HAP-1 (cell line): ENCODE data around the gene DUOX1.

Experiments
- DNase-seq, 2 experiments: peaks; one replicate each; pipeline ENCODE4 v3.0.0-alpha.2; 2016 to 2020; ENCODE audit warnings: low spot score in 2 of 2
- H3K27me3 ChIP-seq: fragments of 250-450 bp; sonication (Bioruptor Pico); 2 replicates; pipeline ENCODE4 v1.5.1; 2020; ENCODE audit warnings: low read depth, mild to moderate bottlenecking, moderate library complexity
- H3K36me3 ChIP-seq: fragments of 250-450 bp; sonication (Bioruptor Pico); replicated peaks from 2 replicates; pipeline ENCODE4 v1.5.1; 2020; ENCODE audit warnings: mild to moderate bottlenecking
- H3K4me1 ChIP-seq: fragments of 250-450 bp; sonication (Bioruptor Pico); 2 replicates; pipeline ENCODE4 v1.5.1; 2020; ENCODE audit warnings: mild to moderate bottlenecking
- H3K4me3 ChIP-seq: fragments of 250-450 bp; sonication (Bioruptor Pico); 2 replicates; pipeline ENCODE4 v1.5.1; 2020; ENCODE audit warnings: mild to moderate bottlenecking, moderate library complexity
- H3K9me3 ChIP-seq: fragments of 250-450 bp; sonication (Bioruptor Pico); 2 replicates; pipeline ENCODE4 v1.5.1; 2020; ENCODE audit warnings: mild to moderate bottlenecking, moderate library complexity
- in situ Hi-C: fragments of 300-500 bp; cut with MboI; formaldehyde crosslinking; loops from 3 replicates; pipeline ENCODE4 v1.14.3; 2020; ENCODE audit warnings: low sequenced_read_pairs, inconsistent platforms, mixed read lengths

DUOX1 gene

DNA sequence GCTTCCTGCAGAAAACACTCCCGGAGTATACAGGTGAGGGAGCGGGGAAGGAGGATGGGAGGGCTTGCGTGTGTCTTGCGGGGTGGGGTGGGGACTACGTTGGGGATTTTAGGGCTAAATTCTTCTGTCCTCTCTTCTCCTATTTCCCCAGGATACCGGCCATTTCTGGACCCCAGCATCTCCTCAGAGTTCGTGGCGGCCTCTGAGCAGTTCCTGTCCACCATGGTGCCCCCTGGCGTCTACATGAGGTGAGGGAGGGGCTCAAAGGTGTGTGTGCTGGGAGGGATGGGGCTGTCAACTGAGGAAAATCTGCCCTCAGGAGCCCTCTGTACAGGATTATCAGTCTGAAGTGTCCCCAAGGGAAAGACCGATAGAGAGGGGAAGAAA lies 6.6 kb downstream of the DUOX1 start:
- DNase-seq = no peak
- H3K36me3 ChIP-seq = no peaks in the 10 kb centered on the region
- in situ Hi-C loops = no loop called here
- no peaks in the 10 kb centered on the region for H3K9me3 ChIP-seq
- H3K27me3 ChIP-seq = no peaks in the 10 kb centered on the region
- H3K4me3 ChIP-seq = no peak overlapping the region
- peaks cover 5% of the 10 kb centered on the region for H3K4me1 ChIP-seq

DNA sequence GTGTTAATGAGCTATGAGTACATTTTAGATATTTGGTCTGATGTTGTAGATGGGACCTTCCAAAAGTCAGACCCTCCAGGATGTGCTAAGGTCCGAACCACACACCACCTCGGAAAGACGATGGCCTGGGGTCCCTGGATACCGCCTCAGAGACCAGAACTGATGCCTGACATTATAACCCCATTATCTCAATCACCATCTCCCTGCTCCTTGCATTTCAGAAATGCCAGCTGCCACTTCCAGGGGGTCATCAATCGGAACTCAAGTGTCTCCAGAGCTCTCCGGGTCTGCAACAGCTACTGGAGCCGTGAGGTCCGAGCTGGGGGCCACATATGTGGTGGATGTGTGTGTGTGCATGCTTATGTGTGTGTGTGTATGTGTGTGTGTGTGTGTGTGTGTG lies 7.9 kb downstream of the DUOX1 start:
- Histone ChIP-seq H3K4me1 (peaks cover 5% of the 10 kb centered on the region), H3K27me3 (no peaks in the 10 kb centered on the region), H3K9me3 (no peaks in the 10 kb centered on the region), H3K36me3 (no peaks in the 10 kb centered on the region), H3K4me3 (no peak overlapping the region)
- in situ Hi-C loops = no loop called here
- no peak for DNase-seq

DNA sequence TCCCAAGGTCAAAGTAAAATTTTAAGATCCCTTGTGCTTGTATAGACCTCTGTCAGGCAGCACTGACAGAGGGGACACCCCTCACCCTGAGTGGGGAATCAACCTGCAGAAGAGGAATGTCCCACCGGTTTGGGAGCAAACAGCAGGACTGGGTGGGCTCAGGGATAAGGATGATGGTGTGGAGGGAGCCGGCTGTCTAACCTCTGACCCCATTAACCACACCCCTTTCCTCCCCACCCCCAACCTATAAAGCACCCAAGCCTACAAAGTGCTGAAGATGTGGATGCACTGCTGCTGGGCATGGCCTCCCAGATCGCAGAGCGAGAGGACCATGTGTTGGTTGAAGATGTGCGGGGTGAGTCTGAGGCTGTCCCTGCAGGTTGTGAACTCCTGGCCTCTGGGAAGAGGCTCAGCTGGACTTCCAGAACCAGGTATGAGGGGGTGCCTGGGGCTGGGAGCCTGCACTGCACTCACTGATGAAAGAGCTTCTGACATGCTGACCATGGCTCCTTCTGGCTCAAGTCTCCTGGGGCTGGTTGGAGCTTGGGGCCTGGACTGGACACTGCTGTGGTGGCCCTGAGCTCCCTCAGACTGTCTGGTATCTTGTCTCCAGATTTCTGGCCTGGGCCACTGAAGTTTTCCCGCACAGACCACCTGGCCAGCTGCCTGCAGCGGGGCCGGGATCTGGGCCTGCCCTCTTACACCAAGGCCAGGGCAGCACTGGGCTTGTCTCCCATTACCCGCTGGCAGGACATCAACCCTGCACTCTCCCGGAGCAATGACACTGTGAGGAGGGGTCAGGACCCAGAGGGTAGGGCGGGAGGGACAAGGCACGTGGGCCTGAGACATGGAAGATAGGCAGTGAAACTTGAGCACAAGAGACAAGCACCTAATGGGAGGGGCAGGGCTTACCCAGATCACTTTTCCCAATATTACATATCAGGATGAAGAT lies 9.3 kb downstream of the DUOX1 start:
- in situ Hi-C loops = no loop called here
- H3K4me1 ChIP-seq = peaks cover 5% of the 10 kb centered on the region
- no peaks in the 10 kb centered on the region for H3K9me3 ChIP-seq
- H3K27me3 ChIP-seq = no peaks in the 10 kb centered on the region
- H3K36me3 ChIP-seq = no peaks in the 10 kb centered on the region
- no peak for DNase-seq
- H3K4me3 ChIP-seq = no peak overlapping the region

DNA sequence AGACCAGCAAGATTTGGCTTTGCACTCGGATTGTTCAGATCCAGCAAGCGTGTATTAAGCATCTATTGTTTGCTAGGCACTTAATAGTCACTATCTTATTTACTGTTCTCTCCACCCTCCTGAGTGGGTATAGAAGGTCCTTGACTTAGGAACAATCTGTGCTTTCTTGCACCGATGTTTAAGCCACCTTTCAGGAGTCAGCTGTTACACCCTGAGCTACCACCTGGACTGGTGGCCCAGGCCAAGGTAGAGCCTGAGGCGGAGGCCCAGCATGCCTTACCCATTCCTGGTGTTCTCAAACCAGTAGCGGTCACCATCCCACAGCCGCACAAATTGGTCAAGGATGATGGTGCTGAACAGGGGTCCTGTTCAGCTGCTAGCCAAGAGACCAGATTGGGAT lies 10.0 kb downstream of the DUOX1 start:
- in situ Hi-C loops = no loop called here
- DNase-seq = no peak
- peaks cover 5% of the 10 kb centered on the region for H3K4me1 ChIP-seq

DNA sequence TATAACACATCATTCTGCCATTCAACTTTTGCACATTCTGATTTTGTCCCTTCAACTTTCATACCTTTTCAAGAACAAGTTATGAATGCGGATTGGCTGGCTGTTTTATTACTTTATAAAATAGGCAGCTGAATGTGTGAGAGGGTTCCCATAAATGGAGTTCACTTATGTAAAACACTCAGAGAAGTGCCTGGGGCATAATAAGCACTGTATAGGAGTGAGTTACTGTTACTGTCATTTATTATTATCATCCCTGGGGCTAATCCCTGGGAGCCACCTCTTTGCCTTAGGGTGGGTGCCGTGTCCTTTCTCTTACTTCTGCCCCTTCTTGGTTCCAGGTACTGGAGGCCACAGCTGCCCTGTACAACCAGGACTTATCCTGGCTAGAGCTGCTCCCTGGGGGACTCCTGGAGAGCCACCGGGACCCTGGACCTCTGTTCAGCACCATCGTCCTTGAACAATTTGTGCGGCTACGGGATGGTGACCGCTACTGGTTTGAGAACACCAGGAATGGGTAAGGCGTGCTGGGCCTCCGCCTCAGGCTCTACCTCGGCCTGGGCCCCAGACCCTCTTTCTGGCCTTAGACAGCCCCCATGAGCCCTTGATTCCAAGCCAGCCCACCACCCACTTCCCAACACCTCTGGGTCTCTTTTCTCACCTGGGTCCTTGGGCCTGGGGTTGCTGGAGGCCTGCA lies 10.9 kb downstream of the DUOX1 start:
- no peaks in the 10 kb centered on the region for H3K9me3 ChIP-seq
- no peak overlapping the region for H3K4me3 ChIP-seq
- no peaks in the 10 kb centered on the region for H3K36me3 ChIP-seq
- peaks cover 5% of the 10 kb centered on the region for H3K4me1 ChIP-seq
- peak; percentile 24 to 37 for DNase-seq
- in situ Hi-C loops = no loop called here
- no peaks in the 10 kb centered on the region for H3K27me3 ChIP-seq

More for the DNA sequence above, 10.0 kb downstream of the DUOX1 start:
- no peaks in the 10 kb centered on the region for H3K36me3 ChIP-seq
- H3K9me3 ChIP-seq = no peaks in the 10 kb centered on the region
- no peaks in the 10 kb centered on the region for H3K27me3 ChIP-seq
- no peak overlapping the region for H3K4me3 ChIP-seq

DNA sequence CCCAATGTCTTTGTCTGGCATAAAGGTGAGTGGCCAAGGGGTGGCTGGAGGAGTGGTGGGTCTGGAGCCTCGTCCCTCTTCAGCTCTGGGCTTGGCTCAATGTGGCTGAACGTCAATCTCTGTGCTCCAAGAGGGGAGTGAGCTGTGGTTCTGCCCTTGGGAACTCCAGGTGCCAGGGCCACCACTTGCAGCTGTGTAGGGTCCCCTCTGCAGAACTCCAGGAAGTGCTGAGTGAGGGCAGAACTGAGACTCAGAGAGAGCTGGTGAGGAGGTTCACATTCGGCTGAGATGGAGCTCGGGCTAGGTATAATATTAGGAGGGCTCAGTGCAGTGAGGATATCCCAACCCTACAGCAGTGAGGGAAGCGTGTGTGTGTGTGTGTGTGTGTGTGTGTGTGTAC lies 11.6 kb downstream of the DUOX1 start:
- H3K27me3 ChIP-seq = no peaks in the 10 kb centered on the region
- no peak overlapping the region for H3K4me3 ChIP-seq
- no peak for DNase-seq
- no peaks in the 10 kb centered on the region for H3K9me3 ChIP-seq
- in situ Hi-C loops = no loop called here
- no peaks in the 10 kb centered on the region for H3K36me3 ChIP-seq
- peaks cover 5% of the 10 kb centered on the region for H3K4me1 ChIP-seq

DNA sequence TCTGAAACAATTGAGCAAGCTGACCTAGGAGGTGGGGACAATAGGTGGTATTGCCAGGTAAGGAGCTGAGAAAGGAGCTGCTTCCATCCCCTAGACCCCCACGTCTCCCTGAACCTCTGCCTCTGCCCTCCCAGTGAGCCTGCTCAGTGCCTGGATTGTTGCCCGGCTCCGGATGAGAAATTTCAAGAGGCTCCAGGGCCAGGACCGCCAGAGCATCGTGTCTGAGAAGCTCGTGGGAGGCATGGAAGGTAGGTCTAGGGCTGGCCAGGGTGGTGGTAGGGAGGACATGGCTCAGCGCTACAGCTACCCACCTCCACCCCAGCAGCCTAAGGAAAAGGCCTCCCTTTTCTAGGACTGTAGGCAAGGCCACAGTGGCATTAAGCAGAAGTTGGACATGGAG lies 13.3 kb downstream of the DUOX1 start:
- Histone ChIP-seq H3K9me3 (no peaks in the 10 kb centered on the region), H3K4me3 (no peak overlapping the region), H3K27me3 (no peaks in the 10 kb centered on the region), H3K36me3 (no peaks in the 10 kb centered on the region), H3K4me1 (peaks cover 5% of the 10 kb centered on the region)
- no peak for DNase-seq
- in situ Hi-C loops = no loop called here

DNA sequence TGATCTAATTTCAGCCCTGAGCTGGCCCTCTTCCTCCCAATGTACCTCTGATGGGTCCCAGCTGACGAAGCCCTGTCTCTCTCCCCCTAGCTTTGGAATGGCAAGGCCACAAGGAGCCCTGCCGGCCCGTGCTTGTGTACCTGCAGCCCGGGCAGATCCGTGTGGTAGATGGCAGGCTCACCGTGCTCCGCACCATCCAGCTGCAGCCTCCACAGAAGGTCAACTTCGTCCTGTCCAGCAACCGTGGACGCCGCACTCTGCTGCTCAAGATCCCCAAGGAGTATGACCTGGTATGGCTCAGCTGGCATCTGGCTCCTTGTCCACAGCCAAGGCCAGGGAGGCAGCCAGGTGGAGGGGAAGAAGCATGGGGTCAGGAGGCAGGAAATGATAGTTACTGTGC lies 14.2 kb downstream of the DUOX1 start:
- no peaks in the 10 kb centered on the region for H3K36me3 ChIP-seq
- in situ Hi-C loops = no loop called here
- no peaks in the 10 kb centered on the region for H3K27me3 ChIP-seq
- no peak overlapping the region for H3K4me3 ChIP-seq
- H3K9me3 ChIP-seq = no peaks in the 10 kb centered on the region
- H3K4me1 ChIP-seq = peaks cover 5% of the 10 kb centered on the region
- DNase-seq = no peak

DNA sequence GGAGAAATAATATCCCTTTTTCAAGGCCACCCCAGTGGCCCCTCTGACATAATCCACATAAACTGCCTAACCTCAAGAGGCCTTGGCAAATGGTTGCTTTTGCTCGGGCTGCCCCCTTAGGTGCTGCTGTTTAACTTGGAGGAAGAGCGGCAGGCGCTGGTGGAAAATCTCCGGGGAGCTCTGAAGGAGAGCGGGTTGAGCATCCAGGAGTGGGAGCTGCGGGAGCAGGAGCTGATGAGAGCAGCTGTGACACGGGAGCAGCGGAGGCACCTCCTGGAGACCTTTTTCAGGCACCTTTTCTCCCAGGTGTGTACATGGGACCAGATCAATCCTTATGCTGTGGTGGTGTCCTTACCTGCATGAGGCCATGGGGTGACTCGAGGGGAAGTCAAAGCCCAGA lies 15.0 kb downstream of the DUOX1 start:
- Histone ChIP-seq H3K9me3 (no peaks in the 10 kb centered on the region), H3K36me3 (no peaks in the 10 kb centered on the region), H3K27me3 (no peaks in the 10 kb centered on the region), H3K4me1 (peaks cover 5% of the 10 kb centered on the region), H3K4me3 (no peak overlapping the region)
- no peak for DNase-seq
- in situ Hi-C loops = no loop called here

DNA sequence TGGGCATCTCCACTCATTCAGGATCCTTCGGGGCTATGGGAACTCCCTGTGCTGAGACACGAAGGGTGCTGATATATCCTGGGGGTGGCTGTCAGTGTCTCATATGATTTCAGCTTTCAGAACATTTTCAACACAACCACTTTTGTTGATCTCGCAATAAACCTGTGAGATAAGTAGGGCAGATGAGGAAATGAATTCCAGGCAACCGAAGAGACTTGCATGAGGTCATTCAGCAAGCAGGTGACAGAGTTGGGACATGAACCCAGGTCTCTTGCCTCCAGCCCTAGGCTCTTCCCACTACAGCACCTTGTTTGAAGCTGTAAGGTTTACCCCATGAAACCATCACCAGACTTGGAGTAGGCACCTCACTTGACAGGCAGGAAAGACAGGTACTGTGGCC lies 16.6 kb downstream of the DUOX1 start:
- Histone ChIP-seq H3K9me3 (no peaks in the 10 kb centered on the region), H3K27me3 (no peaks in the 10 kb centered on the region), H3K4me1 (no peaks in the 10 kb centered on the region), H3K4me3 (no peak overlapping the region), H3K36me3 (no peaks in the 10 kb centered on the region)
- no peak for DNase-seq
- in situ Hi-C loops = no loop called here

DNA sequence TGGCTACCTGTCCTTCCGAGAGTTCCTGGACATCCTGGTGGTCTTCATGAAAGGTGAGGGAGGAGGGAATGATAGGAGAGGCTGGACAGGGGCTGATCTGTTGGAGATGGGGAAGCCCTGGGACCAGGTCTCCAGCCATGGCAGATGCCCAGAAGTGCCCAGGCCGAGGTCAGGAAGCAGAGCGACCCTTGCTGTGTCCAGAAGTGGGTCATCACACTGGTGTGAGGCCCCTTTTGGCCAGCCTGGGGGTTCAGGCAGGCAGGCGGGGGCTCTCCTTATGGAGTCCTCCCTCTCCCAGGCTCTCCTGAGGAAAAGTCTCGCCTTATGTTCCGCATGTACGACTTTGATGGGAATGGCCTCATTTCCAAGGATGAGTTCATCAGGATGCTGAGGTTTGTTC lies 17.8 kb downstream of the DUOX1 start:
- no peaks in the 10 kb centered on the region for H3K36me3 ChIP-seq
- no peak overlapping the region for H3K4me3 ChIP-seq
- H3K27me3 ChIP-seq = no peaks in the 10 kb centered on the region
- no peaks in the 10 kb centered on the region for H3K4me1 ChIP-seq
- no peaks in the 10 kb centered on the region for H3K9me3 ChIP-seq
- in situ Hi-C loops = no loop called here
- DNase-seq = no peak

DNA sequence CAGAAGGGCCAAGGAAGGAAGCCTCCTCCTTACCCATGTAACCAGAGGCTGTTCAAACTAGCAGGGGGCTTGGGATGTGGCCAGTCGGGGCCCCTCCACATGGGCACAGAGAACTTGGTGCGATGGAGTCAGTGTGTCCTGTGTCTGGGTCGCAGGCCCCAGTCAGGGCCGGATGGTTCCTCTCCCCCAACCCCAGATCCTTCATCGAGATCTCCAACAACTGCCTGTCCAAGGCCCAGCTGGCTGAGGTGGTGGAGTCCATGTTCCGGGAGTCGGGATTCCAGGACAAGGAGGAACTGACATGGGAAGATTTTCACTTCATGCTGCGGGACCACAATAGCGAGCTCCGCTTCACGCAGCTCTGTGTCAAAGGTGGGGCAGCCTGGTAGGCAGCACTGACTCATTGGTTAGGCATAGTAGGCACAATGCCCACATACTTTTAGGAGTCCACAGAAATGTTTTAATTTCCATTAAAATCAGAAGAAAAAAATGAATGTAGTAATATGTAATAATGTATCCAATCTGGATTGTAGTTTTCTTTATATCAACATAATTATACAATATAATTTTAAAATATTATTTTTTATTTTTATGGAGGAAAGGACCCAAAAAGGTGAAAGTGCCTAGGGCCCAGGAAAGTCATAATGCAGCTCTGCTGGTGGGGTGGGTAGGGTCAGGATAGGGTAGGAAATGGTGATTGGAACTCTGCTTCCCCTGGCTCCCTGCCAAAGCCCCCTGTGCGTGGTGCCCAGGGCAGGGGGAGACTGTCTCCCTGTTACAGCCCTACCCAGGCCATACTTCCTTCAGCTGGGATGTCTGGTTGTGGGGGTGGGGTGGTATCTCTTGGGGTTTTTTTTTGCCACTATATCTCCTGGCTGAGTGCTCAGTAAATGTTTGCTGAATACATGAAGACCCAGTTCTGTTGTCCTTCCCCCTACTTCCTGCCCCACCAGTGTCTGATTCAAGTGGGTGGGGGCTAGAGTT lies 18.6 kb downstream of the DUOX1 start:
- no peak for DNase-seq
- no peaks in the 10 kb centered on the region for H3K4me1 ChIP-seq
- no peak overlapping the region for H3K4me3 ChIP-seq
- no peaks in the 10 kb centered on the region for H3K27me3 ChIP-seq
- no peaks in the 10 kb centered on the region for H3K9me3 ChIP-seq
- H3K36me3 ChIP-seq = no peaks in the 10 kb centered on the region
- in situ Hi-C loops = no loop called here

DNA sequence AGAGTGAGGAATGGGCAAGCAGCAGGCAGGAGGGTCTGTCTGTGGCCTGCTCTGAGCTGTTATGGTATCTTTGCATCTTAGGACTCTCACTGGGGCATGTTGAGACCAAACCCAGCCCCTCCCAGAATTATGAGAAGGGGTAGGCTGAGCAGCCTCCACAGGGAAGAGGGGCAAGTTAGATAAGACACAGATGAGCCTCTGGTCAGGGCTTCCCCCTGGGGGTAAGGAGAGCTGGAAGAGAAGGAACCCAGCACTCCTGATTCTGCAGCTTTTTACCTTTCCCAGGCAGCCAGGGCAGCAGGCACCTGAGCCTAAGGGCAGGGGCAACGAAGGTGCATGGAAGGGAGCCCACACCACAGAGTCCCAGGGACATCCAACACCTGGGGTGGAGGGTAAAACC lies 19.3 kb downstream of the DUOX1 start:
- H3K9me3 ChIP-seq = no peaks in the 10 kb centered on the region
- H3K27me3 ChIP-seq = no peaks in the 10 kb centered on the region
- no peaks in the 10 kb centered on the region for H3K36me3 ChIP-seq
- DNase-seq = no peak
- H3K4me3 ChIP-seq = no peak overlapping the region
- in situ Hi-C loops = no loop called here
- no peaks in the 10 kb centered on the region for H3K4me1 ChIP-seq
